Skeletal muscle tissue (tissue), 4 donors: ENCODE results near the gene HMX1. TPM values are rescaled to one million over a fixed set of nuclear protein-coding genes. Genes with fewer than 3 reads are reported as not detected.

Experiments
- H3K27ac ChIP-seq: one replicate; pipeline ENCODE4 v1.7.0; 2013; ENCODE audit warnings: mild to moderate bottlenecking, low read depth, low read length, inconsistent platforms
- H3K27me3 ChIP-seq, 3 donors: one replicate each; pipeline ENCODE4 v1.7.0; 2013; ENCODE audit warnings: low read length in 3 of 3; ENCODE audit not compliant: control insufficient read depth in 3 of 3, insufficient read depth in 3 of 3
- H3K36me3 ChIP-seq, 3 donors: one replicate each; pipeline ENCODE4 v1.7.0; 2013; ENCODE audit warnings: low read length in 3 of 3; ENCODE audit not compliant: control insufficient read depth in 3 of 3, insufficient read depth in 3 of 3
- H3K4me1 ChIP-seq, 3 donors: one replicate each; pipeline ENCODE4 v1.7.0; 2013; ENCODE audit warnings: low read length in 3 of 3, mild to moderate bottlenecking in 3 of 3; ENCODE audit not compliant: control insufficient read depth in 3 of 3, insufficient read depth in 3 of 3
- H3K4me3 ChIP-seq, 3 donors: one replicate each; pipeline ENCODE4 v1.7.0; 2013; ENCODE audit warnings: low read length in 3 of 3
- H3K9ac ChIP-seq, 3 donors: one replicate each; pipeline ENCODE4 v1.7.0; 2013; ENCODE audit warnings: low read length in 3 of 3, mild to moderate bottlenecking in 3 of 3, moderate library complexity in 2 of 3, low read depth in 1 of 3
- H3K9me3 ChIP-seq, 3 donors: one replicate each; pipeline ENCODE4 v1.7.0; 2013; ENCODE audit warnings: low read length in 3 of 3; ENCODE audit not compliant: control insufficient read depth in 3 of 3
- total RNA-seq: library from RNA; depleted of rRNA; stranded (reverse); fragments of >200 nt; gene quantifications from one replicate; pipeline ENCODE4 v1.2.3, GENCODE V29; 2014
- donor health status: Osteomylitis.

Gene HMX1
- total RNA-seq, 1 donor from 2014 or later: not detected

GRCh38 chr4:8910100-8910821 is 38.6 kb upstream of the HMX1 start:
- H3K27me3 ChIP-seq: peaks cover 16 to 65% (median 61%) of the 10 kb centered on the region in 3 donors

GRCh38 chr4:8909548-8909947 is 37.9 kb upstream of the HMX1 start:
- no peak overlapping the region for H3K4me3 ChIP-seq
- peaks cover 16 to 64% (median 59%) of the 10 kb centered on the region in 3 donors for H3K27me3 ChIP-seq
- H3K9ac ChIP-seq: no peak overlapping the region
- H3K36me3 ChIP-seq: no peaks in the 10 kb centered on the region
- peaks cover 0 to 6% (median 0%) of the 10 kb centered on the region in 3 donors for H3K9me3 ChIP-seq
- H3K4me1 ChIP-seq: no peaks in the 10 kb centered on the region
- H3K27ac ChIP-seq: no peak overlapping the region

More at GRCh38 chr4:8910100-8910821, 38.6 kb upstream of the HMX1 start:
- Histone ChIP-seq H3K9me3 (peaks cover 0 to under 1% (median 0%) of the 10 kb centered on the region in 3 donors), H3K36me3 (no peaks in the 10 kb centered on the region), H3K4me1 (no peaks in the 10 kb centered on the region), H3K27ac (no peak overlapping the region), H3K4me3 (no peak overlapping the region), H3K9ac (no peak overlapping the region)

- Histone ChIP-seq H3K4me3 (no peak overlapping the region), H3K36me3 (no peaks in the 10 kb centered on the region), H3K4me1 (no peaks in the 10 kb centered on the region), H3K9ac (no peak overlapping the region), H3K9me3 (peaks cover 0 to 12% (median 0%) of the 10 kb centered on the region in 3 donors), H3K27me3 (peaks cover 9 to 64% (median 62%) of the 10 kb centered on the region in 3 donors), H3K27ac (no peak overlapping the region)
Observed at GRCh38 chr4:8908206-8908893, 36.7 kb upstream of the HMX1 start.

GRCh38 chr4:8907596-8908205 is 36.1 kb upstream of the HMX1 start:
- Histone ChIP-seq H3K27me3 (peaks cover 9 to 64% (median 62%) of the 10 kb centered on the region in 3 donors), H3K36me3 (no peaks in the 10 kb centered on the region), H3K9me3 (peaks cover 0 to 12% (median 0%) of the 10 kb centered on the region in 3 donors), H3K27ac (no peak overlapping the region), H3K4me3 (no peak overlapping the region), H3K4me1 (no peaks in the 10 kb centered on the region), H3K9ac (no peak overlapping the region)

GRCh38 chr4:8906991-8907595 is 35.5 kb upstream of the HMX1 start:
- Histone ChIP-seq H3K27me3 (peaks cover 9 to 58% (median 57%) of the 10 kb centered on the region in 3 donors), H3K4me1 (no peaks in the 10 kb centered on the region), H3K36me3 (no peaks in the 10 kb centered on the region), H3K4me3 (no peak overlapping the region), H3K9ac (no peak overlapping the region), H3K27ac (no peak overlapping the region), H3K9me3 (peaks cover 3 to 15% (median 4%) of the 10 kb centered on the region in 3 donors)

- Histone ChIP-seq H3K9me3 (peaks cover 5 to 19% (median 6%) of the 10 kb centered on the region in 3 donors), H3K27me3 (peaks cover 9 to 54% (median 53%) of the 10 kb centered on the region in 3 donors), H3K36me3 (no peaks in the 10 kb centered on the region), H3K9ac (no peak overlapping the region), H3K27ac (no peak overlapping the region), H3K4me3 (no peak overlapping the region), H3K4me1 (no peaks in the 10 kb centered on the region)
Observed at GRCh38 chr4:8906668-8906970, 35.0 kb upstream of the HMX1 start.

- H3K4me3 ChIP-seq: no peak overlapping the region
- H3K4me1 ChIP-seq: no peaks in the 10 kb centered on the region
- no peaks in the 10 kb centered on the region for H3K36me3 ChIP-seq
- peaks cover 11 to 25% (median 12%) of the 10 kb centered on the region in 3 donors for H3K9me3 ChIP-seq
- H3K9ac ChIP-seq: no peak overlapping the region
- no peak overlapping the region for H3K27ac ChIP-seq
- peaks cover 9 to 49% (median 47%) of the 10 kb centered on the region in 3 donors for H3K27me3 ChIP-seq
Observed at GRCh38 chr4:8905773-8906667, 34.4 kb upstream of the HMX1 start.

DNA sequence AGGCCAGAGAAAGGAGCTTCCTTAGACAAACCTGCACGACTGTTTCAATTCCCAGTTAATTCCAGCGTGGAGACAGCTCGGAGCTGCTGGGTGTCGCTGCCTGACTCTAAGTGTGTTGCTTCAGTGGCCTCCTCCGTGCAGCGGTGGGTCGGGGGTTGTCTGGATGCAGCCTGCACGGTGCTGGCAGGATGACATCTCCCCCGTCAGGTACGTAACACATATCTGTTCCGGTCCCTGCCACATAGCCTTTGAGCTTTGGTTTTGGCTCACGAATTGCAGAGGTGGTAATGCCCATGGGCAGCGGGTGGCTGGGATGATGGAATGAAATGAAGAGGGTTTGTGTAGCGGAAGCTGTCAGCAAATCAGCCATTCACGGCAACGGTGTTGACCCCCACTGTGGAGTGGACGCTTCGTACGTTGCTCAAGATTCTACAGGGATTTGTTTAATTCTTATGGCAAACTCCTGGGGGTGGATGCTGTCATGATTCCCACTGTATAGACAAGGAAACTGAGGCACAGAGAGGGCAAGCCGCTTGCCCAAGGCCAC is 33.7 kb upstream of the HMX1 start:
- no peak overlapping the region for H3K27ac ChIP-seq
- no peak overlapping the region for H3K4me3 ChIP-seq
- H3K9me3 ChIP-seq: peaks cover 16 to 33% (median 17%) of the 10 kb centered on the region in 3 donors
- no peaks in the 10 kb centered on the region for H3K4me1 ChIP-seq
- no peaks in the 10 kb centered on the region for H3K36me3 ChIP-seq
- H3K27me3 ChIP-seq: peaks cover 9 to 49% (median 42%) of the 10 kb centered on the region in 3 donors
- no peak overlapping the region for H3K9ac ChIP-seq

GRCh38 chr4:8904666-8905065 is 33.0 kb upstream of the HMX1 start:
- Histone ChIP-seq H3K9ac (no peak overlapping the region), H3K9me3 (peaks cover 16 to 39% (median 19%) of the 10 kb centered on the region in 3 donors), H3K27me3 (peaks cover 9 to 49% (median 42%) of the 10 kb centered on the region in 3 donors), H3K36me3 (no peaks in the 10 kb centered on the region), H3K4me1 (no peaks in the 10 kb centered on the region), H3K27ac (no peak overlapping the region), H3K4me3 (no peak overlapping the region)
